ENCODE results near the gene CNDP1.

Gene CNDP1

DNA sequence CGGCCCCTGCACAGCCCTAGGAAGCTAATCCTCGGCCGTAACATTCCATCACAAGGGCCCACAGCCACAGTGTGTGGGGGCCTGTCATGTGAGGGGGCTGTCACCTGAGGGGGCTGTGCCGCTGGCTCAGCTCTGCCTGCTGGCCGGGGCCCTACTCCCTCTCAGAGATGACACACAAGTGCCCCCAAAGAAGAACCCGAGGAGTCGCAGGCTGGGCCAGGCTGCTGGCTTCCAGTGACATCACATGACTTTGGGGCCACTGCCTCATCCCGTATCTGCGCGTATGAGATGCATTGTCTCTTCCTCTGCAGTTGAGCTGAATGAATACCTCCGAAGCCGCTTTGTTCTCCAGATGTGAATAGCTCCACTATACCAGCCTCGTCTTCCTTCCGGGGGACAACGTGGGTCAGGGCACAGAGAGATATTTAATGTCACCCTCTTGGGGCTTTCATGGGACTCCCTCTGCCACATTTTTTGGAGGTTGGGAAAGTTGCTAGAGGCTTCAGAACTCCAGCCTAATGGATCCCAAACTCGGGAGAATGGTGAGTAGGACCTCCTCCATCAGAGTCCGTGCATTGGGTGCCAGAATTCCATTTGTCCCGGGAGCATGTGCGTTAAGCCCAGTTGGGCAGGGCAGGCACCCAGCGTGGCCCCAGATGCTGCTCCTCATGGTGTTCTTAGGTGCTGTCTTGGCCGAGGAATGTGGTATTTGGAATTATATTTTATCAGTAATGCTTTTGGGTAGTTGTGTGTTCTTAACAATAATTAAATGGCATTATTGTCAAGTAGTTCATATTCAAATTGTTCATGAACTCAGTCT lies at the start of gene CNDP1:
TSS of gene CNDP1 (plus strand) at position 351 of the 820 bp plus-strand sequence. CDS start at position 519, 168 bp downstream.
- TF ChIP-seq ZFX (IDR thresholded peaks at IDR 0.05; ENCODE audit: borderline replicate concordance) = no peak
- TF ChIP-seq, protein P1, sequence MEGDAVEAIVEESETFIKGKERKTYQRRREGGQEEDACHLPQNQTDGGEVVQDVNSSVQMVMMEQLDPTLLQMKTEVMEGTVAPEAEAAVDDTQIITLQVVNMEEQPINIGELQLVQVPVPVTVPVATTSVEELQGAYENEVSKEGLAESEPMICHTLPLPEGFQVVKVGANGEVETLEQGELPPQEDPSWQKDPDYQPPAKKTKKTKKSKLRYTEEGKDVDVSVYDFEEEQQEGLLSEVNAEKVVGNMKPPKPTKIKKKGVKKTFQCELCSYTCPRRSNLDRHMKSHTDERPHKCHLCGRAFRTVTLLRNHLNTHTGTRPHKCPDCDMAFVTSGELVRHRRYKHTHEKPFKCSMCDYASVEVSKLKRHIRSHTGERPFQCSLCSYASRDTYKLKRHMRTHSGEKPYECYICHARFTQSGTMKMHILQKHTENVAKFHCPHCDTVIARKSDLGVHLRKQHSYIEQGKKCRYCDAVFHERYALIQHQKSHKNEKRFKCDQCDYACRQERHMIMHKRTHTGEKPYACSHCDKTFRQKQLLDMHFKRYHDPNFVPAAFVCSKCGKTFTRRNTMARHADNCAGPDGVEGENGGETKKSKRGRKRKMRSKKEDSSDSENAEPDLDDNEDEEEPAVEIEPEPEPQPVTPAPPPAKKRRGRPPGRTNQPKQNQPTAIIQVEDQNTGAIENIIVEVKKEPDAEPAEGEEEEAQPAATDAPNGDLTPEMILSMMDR (IDR thresholded peaks at IDR 0.05) = no peak

GRCh38 chr18:74486119-74486849 lies 48.0 kb upstream of the CNDP1 start:
- no peak for TF ChIP-seq ZFX (IDR thresholded peaks at IDR 0.05; ENCODE audit: borderline replicate concordance)
- TF ChIP-seq, protein P1 (IDR thresholded peaks at IDR 0.05) = no peak
- H3K27ac ChIP-seq = no peak overlapping the region

More for the DNA sequence above, at the start of gene CNDP1:
- H3K27ac ChIP-seq = no peak within 1 kb of the TSS

DNA sequence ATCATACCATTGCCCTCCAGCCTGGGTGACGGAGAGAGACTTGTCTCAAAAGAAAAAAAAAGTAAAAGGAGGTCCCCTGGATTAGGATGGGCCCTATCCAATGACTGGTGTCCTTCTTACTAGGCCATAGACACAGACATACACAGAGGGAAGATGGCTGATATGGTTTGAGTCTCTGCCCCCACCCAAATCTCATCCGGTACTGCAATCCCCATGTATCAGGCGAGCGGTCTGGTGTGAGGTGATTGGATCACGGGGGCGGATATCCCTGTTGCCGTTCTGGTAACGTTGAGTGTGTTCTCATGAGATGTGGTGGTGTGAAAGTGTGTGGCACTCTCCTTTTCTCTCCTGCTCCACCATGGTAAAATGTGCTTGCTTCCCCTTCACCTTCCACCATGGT lies 45.9 kb upstream of the CNDP1 start:
- H3K27ac ChIP-seq = no peak overlapping the region
- TF ChIP-seq ZFX (IDR thresholded peaks at IDR 0.05; ENCODE audit: borderline replicate concordance) = no peak
- TF ChIP-seq, protein P1 (IDR thresholded peaks at IDR 0.05) = no peak

GRCh38 chr18:74488864-74489263 lies 45.4 kb upstream of the CNDP1 start:
- no peak overlapping the region for H3K27ac ChIP-seq
- TF ChIP-seq, protein P1 (IDR thresholded peaks at IDR 0.05) = no peak

DNA sequence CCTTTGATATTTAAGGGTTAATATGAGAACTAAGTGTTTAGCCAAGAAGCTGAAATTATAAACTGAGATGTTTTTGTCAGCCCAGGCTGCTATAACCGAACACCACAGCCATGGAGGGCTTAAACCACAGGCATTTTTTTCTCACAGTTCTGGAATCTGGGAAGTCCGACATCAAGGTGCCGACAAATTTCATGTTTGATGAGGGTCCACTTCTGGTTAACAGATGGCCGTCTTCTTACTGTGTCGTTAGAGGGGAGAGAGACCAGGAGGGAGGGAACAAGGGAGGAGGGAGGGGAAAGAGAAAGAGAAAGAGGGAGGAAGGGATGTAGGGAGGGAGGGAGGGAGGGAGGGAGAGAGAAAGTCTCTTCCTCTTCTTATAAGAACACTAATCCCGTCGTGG lies 44.6 kb upstream of the CNDP1 start:
- no peak overlapping the region for H3K27ac ChIP-seq
- no peak for TF ChIP-seq ZFX (IDR thresholded peaks at IDR 0.05; ENCODE audit: borderline replicate concordance)
- TF ChIP-seq, protein P1 (IDR thresholded peaks at IDR 0.05) = no peak

- TF ChIP-seq, protein P1 (IDR thresholded peaks at IDR 0.05) = no peak
- no peak for TF ChIP-seq ZFX (IDR thresholded peaks at IDR 0.05; ENCODE audit: borderline replicate concordance)
- no peak overlapping the region for H3K27ac ChIP-seq
Measured at GRCh38 chr18:74492259-74492658, 42.0 kb upstream of the CNDP1 start.

DNA sequence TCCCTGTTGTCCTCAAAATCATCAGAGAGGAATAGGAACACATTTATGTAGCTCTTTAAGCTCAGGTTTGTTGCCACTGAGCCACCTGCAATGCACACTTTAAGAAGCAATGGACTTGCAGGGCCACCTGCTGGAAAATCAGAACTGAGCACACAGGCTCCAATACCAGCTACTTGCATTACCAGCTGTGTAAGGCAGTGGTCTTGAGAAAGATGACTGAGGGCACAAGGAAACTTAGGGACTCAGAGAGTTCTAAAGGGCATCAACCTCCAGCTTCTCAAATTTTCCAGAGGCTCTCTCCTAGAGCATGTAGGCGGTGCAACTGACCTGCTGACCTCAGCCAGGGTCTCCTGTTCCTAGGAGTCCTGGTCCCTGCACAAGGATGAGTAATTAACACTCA lies 40.6 kb upstream of the CNDP1 start:
- TF ChIP-seq, protein P1 (IDR thresholded peaks at IDR 0.05) = peak; percentile 71
- TF ChIP-seq ZFX (IDR thresholded peaks at IDR 0.05; ENCODE audit: borderline replicate concordance) = no peak
- H3K27ac ChIP-seq = no peak overlapping the region

Data from 22Rv1 (cell line).